ENCODE results near the gene VAX1.

DNA sequence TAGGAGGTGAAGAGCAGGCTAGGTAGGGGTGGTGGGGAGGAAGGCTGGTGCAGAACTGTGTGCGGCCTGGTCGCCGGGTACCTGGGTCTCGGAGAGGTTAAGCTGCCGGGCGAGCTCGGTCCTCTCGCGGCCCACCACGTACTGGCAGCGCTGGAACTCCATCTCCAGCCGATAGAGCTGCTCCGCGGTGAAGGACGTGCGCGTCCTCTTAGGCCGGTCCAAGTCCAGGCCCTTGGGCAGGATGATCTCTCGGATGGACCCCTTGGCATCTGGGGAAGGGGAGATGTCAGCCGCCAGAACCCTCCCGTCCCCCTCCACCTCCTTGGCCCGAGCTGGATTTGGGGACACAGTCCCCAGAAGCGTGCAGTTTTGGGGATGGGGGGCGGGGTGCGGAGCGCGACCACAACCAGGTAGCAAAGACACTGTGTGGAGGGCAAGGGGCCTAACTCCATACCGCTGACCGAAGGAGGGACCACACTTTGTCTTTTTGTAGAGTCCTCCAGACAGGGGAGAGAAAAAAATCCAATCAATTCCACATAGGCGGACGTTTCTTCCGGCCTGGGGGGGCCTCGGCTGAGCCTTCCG lies 1.6 kb downstream of the VAX1 start:
- TF ChIP-seq, protein P1, sequence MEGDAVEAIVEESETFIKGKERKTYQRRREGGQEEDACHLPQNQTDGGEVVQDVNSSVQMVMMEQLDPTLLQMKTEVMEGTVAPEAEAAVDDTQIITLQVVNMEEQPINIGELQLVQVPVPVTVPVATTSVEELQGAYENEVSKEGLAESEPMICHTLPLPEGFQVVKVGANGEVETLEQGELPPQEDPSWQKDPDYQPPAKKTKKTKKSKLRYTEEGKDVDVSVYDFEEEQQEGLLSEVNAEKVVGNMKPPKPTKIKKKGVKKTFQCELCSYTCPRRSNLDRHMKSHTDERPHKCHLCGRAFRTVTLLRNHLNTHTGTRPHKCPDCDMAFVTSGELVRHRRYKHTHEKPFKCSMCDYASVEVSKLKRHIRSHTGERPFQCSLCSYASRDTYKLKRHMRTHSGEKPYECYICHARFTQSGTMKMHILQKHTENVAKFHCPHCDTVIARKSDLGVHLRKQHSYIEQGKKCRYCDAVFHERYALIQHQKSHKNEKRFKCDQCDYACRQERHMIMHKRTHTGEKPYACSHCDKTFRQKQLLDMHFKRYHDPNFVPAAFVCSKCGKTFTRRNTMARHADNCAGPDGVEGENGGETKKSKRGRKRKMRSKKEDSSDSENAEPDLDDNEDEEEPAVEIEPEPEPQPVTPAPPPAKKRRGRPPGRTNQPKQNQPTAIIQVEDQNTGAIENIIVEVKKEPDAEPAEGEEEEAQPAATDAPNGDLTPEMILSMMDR (conservative IDR thresholded peaks at IDR 0.05; ENCODE audit: low read depth, low read length), result no peak
- TF ChIP-seq EZH2 (IDR thresholded peaks at IDR 0.05; ENCODE audit: borderline replicate concordance, low read depth, low read length, poor library complexity, severe bottlenecking), result no peak

Measured in A673 (cell line).